ENCODE results near the gene TFAP2C. TPM values are rescaled to one million over a fixed set of nuclear protein-coding genes. Genes with fewer than 3 reads are reported as not detected.
"Not testable (repeated sequence)": the region's sequence is repeated elsewhere in the genome, so short reads cannot be mapped to it uniquely, and the experiment has no call there.

TFAP2C gene
- total RNA-seq, 1 experiment from 2014 or later = not detected

- no peak for DNase-seq (ENCODE audit: low read depth)
Measured at GRCh38 chr20:56653211-56653610, 24.1 kb downstream of the TFAP2C start.

GRCh38 chr20:56656632-56657031, 27.5 kb downstream of the TFAP2C start:
- DNase-seq (ENCODE audit: low read depth) = no peak

GRCh38 chr20:56657879-56658278, 28.8 kb downstream of the TFAP2C start:
- no peak for DNase-seq (ENCODE audit: low read depth)

- not testable (repeated sequence) for DNase-seq (ENCODE audit: low read depth)
Measured at GRCh38 chr20:56658341-56658947, 29.3 kb downstream of the TFAP2C start.

GRCh38 chr20:56663660-56664059, 34.6 kb downstream of the TFAP2C start:
- DNase-seq (ENCODE audit: low read depth) = no peak

- no peak for DNase-seq (ENCODE audit: low read depth)
Measured at GRCh38 chr20:56664796-56665195, 35.7 kb downstream of the TFAP2C start.

GRCh38 chr20:56665806-56666205, 36.7 kb downstream of the TFAP2C start:
- DNase-seq (ENCODE audit: low read depth) = no peak

- no peak for DNase-seq (ENCODE audit: low read depth)
Measured at GRCh38 chr20:56673450-56673849, 44.3 kb downstream of the TFAP2C start.

- no peak for DNase-seq (ENCODE audit: low read depth)
Measured at GRCh38 chr20:56676001-56676400, 46.9 kb downstream of the TFAP2C start.

GRCh38 chr20:56676679-56677078, 47.6 kb downstream of the TFAP2C start:
- no peak for DNase-seq (ENCODE audit: low read depth)

- no peak for DNase-seq (ENCODE audit: low read depth)
Measured at GRCh38 chr20:56683077-56683865, 54.2 kb downstream of the TFAP2C start.

GRCh38 chr20:56685879-56686278, 56.8 kb downstream of the TFAP2C start:
- DNase-seq (ENCODE audit: low read depth) = no peak

- DNase-seq (ENCODE audit: low read depth) = no peak
Measured at GRCh38 chr20:56687061-56687460, 58.0 kb downstream of the TFAP2C start.

GRCh38 chr20:56688106-56688505, 59.0 kb downstream of the TFAP2C start:
- DNase-seq (ENCODE audit: low read depth) = no peak

Other genes starting within 250 kb of the TFAP2C start
- 117 and 130 TPM in 2 replicates for gene AURKA, start 237.1 kb upstream of the TFAP2C start, total RNA-seq (2014; rRNA removed)
- gene CSTF1, start 236.7 kb upstream of the TFAP2C start, total RNA-seq (2014; rRNA removed) = 46.5 and 54.4 TPM in 2 replicates
- 1.2 and 3.8 TPM in 2 replicates for gene CASS4, start 217.0 kb upstream of the TFAP2C start, total RNA-seq (2014; rRNA removed)
- 77.2 and 81.4 TPM in 2 replicates for gene RTF2, start 160.7 kb upstream of the TFAP2C start, total RNA-seq (2014; rRNA removed)
- not detected in 2 replicates for gene FAM209A, start 104.6 kb upstream of the TFAP2C start, total RNA-seq (2014; rRNA removed)
- gene FAM209B, start 96.1 kb upstream of the TFAP2C start, total RNA-seq (2014; rRNA removed) = not detected in 2 replicates